Astrocyte (in vitro differentiated cells and primary cell): ENCODE results near the gene KLHL15.

ENCODE experiments used
- EZH2 ChIP-seq: IDR thresholded peaks from 2 replicates; pipeline ENCODE4 v1.6.1; 2012; ENCODE audit warnings: mild to moderate bottlenecking, low read length, inconsistent platforms; ENCODE audit not compliant: insufficient read depth
- TF ChIP-seq, protein P1 (sequence below): IDR thresholded peaks from 2 replicates; pipeline ENCODE4 v1.5.1; 2011; ENCODE audit warnings: low read depth, mild to moderate bottlenecking, inconsistent platforms, low read length, moderate library complexity; ENCODE audit not compliant: insufficient read depth

GRCh38 chrX:24002792-24003191, 24.2 kb downstream of the KLHL15 start:
- TF ChIP-seq EZH2 = no peak
- TF ChIP-seq, protein P1, sequence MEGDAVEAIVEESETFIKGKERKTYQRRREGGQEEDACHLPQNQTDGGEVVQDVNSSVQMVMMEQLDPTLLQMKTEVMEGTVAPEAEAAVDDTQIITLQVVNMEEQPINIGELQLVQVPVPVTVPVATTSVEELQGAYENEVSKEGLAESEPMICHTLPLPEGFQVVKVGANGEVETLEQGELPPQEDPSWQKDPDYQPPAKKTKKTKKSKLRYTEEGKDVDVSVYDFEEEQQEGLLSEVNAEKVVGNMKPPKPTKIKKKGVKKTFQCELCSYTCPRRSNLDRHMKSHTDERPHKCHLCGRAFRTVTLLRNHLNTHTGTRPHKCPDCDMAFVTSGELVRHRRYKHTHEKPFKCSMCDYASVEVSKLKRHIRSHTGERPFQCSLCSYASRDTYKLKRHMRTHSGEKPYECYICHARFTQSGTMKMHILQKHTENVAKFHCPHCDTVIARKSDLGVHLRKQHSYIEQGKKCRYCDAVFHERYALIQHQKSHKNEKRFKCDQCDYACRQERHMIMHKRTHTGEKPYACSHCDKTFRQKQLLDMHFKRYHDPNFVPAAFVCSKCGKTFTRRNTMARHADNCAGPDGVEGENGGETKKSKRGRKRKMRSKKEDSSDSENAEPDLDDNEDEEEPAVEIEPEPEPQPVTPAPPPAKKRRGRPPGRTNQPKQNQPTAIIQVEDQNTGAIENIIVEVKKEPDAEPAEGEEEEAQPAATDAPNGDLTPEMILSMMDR = no peak
